GM12891 (cell line): ENCODE data around the gene SSH2.

Experiments
- DNase-seq: peaks from one replicate; pipeline ENCODE4 v3.0.0; 2011; ENCODE audit warnings: low spot score; ENCODE audit not compliant: insufficient read length
- FAIRE-seq: peaks from 2 replicates; lab custom pipeline; 2011; peaks lifted over from hg19 to GRCh38; lab: Jason Lieb, UNC
- PAX5 ChIP-seq: IDR thresholded peaks from 2 replicates; pipeline ENCODE4 v1.6.1; 2011; ENCODE audit warnings: low read length, moderate library complexity, mild to moderate bottlenecking; ENCODE audit not compliant: insufficient read depth, severe bottlenecking
- POLR2A ChIP-seq: IDR thresholded peaks from 2 replicates; pipeline ENCODE4 v1.6.1; 2011; ENCODE audit warnings: low read depth, low read length, control low read depth
- POLR2AphosphoS5 ChIP-seq: IDR thresholded peaks from 2 replicates; pipeline ENCODE4 v1.6.1; 2011; ENCODE audit warnings: low read depth, low read length, control low read depth
- POU2F2 ChIP-seq: IDR thresholded peaks from 2 replicates; pipeline ENCODE4 v1.6.1; 2011; ENCODE audit warnings: low read depth, mild to moderate bottlenecking, control low read depth, low read length, moderate library complexity
- SPI1 ChIP-seq: IDR thresholded peaks from 2 replicates; pipeline ENCODE4 v1.6.1; 2011; ENCODE audit warnings: low read depth, low read length, control low read depth
- TAF1 ChIP-seq: IDR thresholded peaks from 2 replicates; pipeline ENCODE4 v1.6.1; 2011; ENCODE audit warnings: low read depth, low read length, control low read depth

SSH2 gene

GRCh38 chr17:29616300-29617048, 313.6 kb downstream of the SSH2 start:
- no peak for DNase-seq
- FAIRE-seq, result no peak
- TF ChIP-seq TAF1 (no peak), PAX5 (no peak), POU2F2 (no peak), POLR2A (no peak), POLR2AphosphoS5 (no peak), SPI1 (no peak)

- peak; percentile 90 for FAIRE-seq
- TF ChIP-seq POLR2A (no peak), POLR2AphosphoS5 (no peak), POU2F2 (no peak), TAF1 (no peak), SPI1 (no peak)
- peak; percentile 90 for DNase-seq
These were observed 314.3 kb downstream of the SSH2 start for GRCh38 chr17:29615492-29616299.

GRCh38 chr17:29615048-29615385, 315.0 kb downstream of the SSH2 start:
- TF ChIP-seq POU2F2, result no peak
- no peak for TF ChIP-seq PAX5
- no peak for TF ChIP-seq SPI1
- no peak for TF ChIP-seq POLR2A
- TF ChIP-seq TAF1, result no peak
- no peak for TF ChIP-seq POLR2AphosphoS5
- no peak for FAIRE-seq
- DNase-seq, result peak; percentile 49

- no peak for TF ChIP-seq POLR2AphosphoS5
- TF ChIP-seq PAX5, result no peak
- no peak for TF ChIP-seq POLR2A
- no peak for TF ChIP-seq TAF1
- TF ChIP-seq SPI1, result no peak
- no peak for TF ChIP-seq POU2F2
- no peak for FAIRE-seq
These were observed 315.5 kb downstream of the SSH2 start for GRCh38 chr17:29614349-29615047.

GRCh38 chr17:29613856-29614255, 316.2 kb downstream of the SSH2 start:
- DNase-seq (no peak), FAIRE-seq (no peak)
- TF ChIP-seq POU2F2, result no peak
- TF ChIP-seq TAF1, result no peak
- no peak for TF ChIP-seq SPI1
- no peak for TF ChIP-seq PAX5
- TF ChIP-seq POLR2A, result no peak
- TF ChIP-seq POLR2AphosphoS5, result no peak

More at GRCh38 chr17:29614349-29615047, 315.5 kb downstream of the SSH2 start:
- no peak for DNase-seq

GRCh38 chr17:29613352-29613837, 316.6 kb downstream of the SSH2 start:
- peak; percentile 76 for DNase-seq
- TF ChIP-seq PAX5 (peak; percentile 92), POLR2A (no peak), POU2F2 (no peak), POLR2AphosphoS5 (no peak)
- peak; percentile 94 for FAIRE-seq

- DNase-seq, result no peak
- TF ChIP-seq TAF1 (no peak), SPI1 (no peak), POLR2AphosphoS5 (no peak), PAX5 (no peak), POU2F2 (no peak), POLR2A (no peak)
- FAIRE-seq, result no peak
These were observed 317.4 kb downstream of the SSH2 start for GRCh38 chr17:29612404-29613280.

- no peak for TF ChIP-seq POLR2AphosphoS5
- no peak for TF ChIP-seq POU2F2
- no peak for TF ChIP-seq PAX5
- TF ChIP-seq SPI1, result no peak
- no peak for TF ChIP-seq POLR2A
- TF ChIP-seq TAF1, result no peak
- FAIRE-seq (no peak), DNase-seq (no peak)
These were observed 318.0 kb downstream of the SSH2 start for GRCh38 chr17:29612094-29612403.
